ENCODE results near the gene CDK4. TPM values are rescaled to one million over a fixed set of nuclear protein-coding genes. Genes with fewer than 3 reads are reported as not detected.

The CDK4 gene
- total RNA-seq, 4 donors from 2014 or later = 66.3 to 104 (median 83.6) TPM

DNA sequence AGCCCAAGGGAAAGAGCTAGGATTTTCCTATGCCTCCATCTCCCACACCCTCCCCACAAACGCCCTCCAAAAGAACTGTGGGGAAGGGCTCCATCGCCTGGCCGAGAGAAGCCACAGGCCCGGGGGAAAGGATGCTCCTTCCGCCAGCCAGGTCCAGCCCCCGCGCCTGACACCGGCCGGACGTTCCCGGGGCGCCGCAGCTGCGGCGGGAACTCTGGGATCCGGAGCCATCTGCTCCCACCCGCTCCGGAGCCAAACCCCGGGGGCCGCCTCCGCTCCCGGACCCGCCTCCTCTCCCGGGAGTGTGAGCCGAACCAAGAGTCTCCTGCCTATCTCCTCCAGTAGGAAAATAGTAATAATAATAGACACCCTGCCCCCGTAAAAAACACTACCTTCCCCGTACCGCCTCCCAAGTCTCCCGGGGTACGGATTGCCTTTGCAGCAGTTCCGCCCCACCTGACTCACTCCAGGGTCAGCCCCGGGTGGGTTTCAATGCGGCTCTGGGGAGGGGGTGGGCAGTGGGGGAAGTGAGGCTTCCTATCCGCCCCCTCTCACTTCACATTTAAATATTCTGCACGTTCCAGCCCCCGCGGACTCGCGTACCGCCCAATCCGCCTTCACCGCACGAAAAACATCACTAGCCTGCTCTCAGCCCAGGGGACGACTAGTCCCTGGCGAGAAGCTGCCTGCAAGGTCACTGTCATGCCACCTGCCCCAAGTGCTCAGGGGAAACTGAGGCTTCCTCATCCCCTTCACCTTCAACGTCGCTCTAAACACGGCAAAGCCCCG, 16.0 kb downstream of the CDK4 start:
- TF ChIP-seq, protein P1, sequence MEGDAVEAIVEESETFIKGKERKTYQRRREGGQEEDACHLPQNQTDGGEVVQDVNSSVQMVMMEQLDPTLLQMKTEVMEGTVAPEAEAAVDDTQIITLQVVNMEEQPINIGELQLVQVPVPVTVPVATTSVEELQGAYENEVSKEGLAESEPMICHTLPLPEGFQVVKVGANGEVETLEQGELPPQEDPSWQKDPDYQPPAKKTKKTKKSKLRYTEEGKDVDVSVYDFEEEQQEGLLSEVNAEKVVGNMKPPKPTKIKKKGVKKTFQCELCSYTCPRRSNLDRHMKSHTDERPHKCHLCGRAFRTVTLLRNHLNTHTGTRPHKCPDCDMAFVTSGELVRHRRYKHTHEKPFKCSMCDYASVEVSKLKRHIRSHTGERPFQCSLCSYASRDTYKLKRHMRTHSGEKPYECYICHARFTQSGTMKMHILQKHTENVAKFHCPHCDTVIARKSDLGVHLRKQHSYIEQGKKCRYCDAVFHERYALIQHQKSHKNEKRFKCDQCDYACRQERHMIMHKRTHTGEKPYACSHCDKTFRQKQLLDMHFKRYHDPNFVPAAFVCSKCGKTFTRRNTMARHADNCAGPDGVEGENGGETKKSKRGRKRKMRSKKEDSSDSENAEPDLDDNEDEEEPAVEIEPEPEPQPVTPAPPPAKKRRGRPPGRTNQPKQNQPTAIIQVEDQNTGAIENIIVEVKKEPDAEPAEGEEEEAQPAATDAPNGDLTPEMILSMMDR (IDR thresholded peaks at IDR 0.05; ENCODE audit: low read depth) = no peak

DNA sequence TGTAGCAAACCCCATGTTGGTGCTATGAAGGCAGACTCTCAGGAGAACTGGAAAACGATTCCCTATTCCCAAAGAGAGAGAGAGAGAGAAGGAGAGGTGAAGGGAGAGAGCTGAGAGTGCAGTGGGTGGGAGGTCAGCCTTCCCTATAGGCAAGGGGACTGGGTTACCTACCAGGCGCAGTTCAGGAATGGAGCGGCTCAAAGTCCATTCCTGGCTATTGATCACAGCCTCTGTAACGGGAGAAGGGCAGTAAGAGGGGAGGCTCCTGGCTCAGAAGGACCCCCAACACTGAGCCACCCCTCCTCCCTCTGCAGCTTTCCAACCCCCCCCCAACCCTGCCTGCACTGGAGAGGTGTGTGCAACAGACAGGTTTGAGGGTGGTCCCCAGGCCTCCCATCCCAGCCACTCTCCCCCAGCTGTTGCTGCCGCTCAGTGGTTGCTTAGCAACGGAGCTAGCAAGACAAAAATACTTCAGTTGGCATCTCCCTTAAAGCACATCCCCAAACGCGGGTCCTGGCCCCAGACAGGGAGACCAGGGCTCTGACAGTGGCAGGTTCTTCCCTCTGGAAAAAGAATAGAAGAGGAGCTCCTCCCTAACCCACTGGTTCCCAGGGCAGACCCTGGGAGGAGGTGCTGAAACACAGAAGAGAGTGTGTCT, 16.8 kb downstream of the CDK4 start:
- TF ChIP-seq, protein P1 (IDR thresholded peaks at IDR 0.05; ENCODE audit: low read depth) = no peak

DNA sequence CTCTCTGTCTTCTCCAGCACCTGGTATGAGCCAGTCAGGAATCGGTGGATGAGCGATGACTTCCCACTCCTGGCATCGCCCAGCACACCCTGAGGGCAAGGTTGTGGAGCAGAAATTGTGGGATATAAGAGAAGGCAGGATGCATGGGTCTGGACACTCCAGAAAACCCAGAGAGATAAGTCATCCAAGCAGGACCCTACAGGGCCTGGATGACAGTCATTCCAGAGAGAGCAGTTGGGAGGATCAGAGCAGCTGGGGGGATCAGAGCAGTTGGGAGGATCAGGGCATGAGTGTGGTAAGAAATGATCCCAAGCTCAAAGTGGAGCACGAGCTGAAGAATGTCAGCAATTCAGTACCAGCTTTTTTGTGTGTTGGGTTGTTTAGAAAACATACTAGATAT, 17.5 kb downstream of the CDK4 start:
- TF ChIP-seq, protein P1 (IDR thresholded peaks at IDR 0.05; ENCODE audit: low read depth) = no peak

DNA sequence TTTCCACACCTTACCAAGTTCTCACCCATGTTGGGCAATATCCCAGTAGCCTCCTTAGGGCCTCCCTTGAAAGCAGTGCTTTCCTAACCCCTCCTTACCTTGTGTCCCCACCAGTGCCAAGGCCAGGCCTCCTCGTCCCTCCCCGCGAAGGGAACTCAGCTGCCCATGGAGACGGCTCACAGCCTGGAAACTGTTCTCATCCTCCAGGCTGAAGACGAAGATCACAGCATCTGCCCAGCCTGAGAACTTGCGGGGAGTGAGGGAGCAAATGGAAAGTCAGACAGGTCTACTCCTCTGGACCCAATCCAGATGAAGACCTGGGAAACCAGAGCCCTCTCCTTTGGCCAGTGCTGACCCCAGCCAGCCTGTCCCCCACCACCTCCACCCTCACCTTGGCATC, 18.2 kb downstream of the CDK4 start:
- TF ChIP-seq, protein P1 (IDR thresholded peaks at IDR 0.05; ENCODE audit: low read depth) = no peak

DNA sequence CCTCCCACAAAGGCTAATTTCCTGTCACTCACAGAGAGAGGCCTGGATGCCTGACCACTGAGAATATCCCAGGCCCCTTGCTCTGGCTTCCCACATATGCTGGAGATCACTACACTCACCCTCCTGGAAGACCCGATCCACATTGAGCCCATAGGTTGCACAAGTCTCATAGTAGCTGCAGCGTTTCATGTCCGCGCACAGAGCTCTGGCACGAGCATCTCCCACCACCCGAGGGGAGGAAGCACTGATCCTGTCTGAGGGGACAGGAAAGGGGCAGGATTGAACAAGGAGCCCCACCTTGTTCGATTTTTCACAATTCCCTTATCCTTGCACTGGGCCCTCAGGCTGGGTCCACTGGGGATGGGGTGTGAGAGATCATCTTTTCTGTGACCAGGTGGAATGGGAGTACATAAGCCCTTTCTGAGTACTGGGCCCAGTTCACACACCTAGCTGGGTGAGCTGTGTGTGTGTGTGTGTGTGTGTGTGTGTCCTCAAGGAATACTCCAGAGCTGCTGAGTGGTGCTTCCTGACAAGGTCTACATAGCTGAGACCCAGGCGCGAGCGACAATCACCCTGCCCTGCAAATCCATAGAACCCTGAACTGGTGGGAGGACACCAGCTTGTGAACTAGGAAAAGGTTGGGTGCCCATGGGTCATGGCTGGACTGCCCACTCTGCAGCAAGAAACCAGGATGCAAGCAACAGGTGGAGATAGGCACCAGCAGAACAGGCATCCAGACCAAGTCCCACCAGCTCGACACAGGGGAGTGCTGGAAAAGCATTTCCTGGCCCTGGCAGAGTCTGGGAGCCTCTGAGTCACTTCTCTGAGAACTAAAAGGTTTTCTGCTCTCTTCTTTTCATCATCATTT, 19.1 kb downstream of the CDK4 start:
- TF ChIP-seq, protein P1 (IDR thresholded peaks at IDR 0.05; ENCODE audit: low read depth) = no peak

DNA sequence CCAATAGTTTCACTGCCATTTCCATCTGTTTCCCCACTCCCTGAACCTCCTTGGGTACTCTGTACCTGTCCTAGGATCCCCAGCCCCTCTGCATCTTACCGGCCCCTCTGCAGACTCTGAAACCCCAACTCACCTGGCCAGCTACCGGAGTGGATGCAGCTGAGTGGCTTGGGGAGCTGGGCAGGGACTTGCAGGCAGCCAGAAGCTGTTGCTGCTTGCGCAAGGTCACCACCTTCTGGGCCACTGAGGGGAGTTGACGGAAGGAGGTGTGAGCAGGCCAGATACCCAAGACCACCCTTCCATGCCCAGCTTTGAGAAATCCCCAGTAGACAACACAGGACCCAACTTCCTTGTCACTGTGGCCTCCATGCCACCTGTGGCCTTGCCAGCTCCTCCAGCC, 19.8 kb downstream of the CDK4 start:
- TF ChIP-seq, protein P1 (IDR thresholded peaks at IDR 0.05; ENCODE audit: low read depth) = no peak

Data from subcutaneous adipose tissue (tissue), 4 donors.